HepG2 (cell line): Measurements from ENCODE around the gene STK32C. TPM values are rescaled to one million over a fixed set of nuclear protein-coding genes. Genes with fewer than 3 reads are reported as not detected.

Experiments
- ATAC-seq: fragments of 200-7000 bp; cut with Tn5 transposase; 3 replicates; pipeline ENCODE4 v1.9.1; 2020; ENCODE audit warnings: mild to moderate bottlenecking, moderate library complexity
- BruUV-seq: library from RNA; stranded (reverse); fragments of 400-500 nt; replicated peaks from 2 replicates; lab custom pipeline; 2021; lab: Mats Ljungman, UMichigan
- CTCF ChIA-PET: fragments of 300-600 bp; formaldehyde crosslinking; extraction: SDS; loops from one replicate; lab custom pipeline; 2021; ENCODE audit warnings: low total read pairs, inconsistent platforms, low intra/inter-chr PET ratio; lab: Yijun Ruan, JAX
- POLR2A ChIA-PET: fragments of 350-600 bp; sonication (Branson Sonifier 250); formaldehyde crosslinking; loops from one replicate; lab custom pipeline; 2020; ENCODE audit warnings: antibody characterized with exemption, inconsistent platforms; lab: Yijun Ruan, JAX
- DNase-seq: peaks from one replicate; pipeline ENCODE4 v3.0.0-alpha.2; 2015; ENCODE audit warnings: low spot score
- FAIRE-seq: peaks from 3 replicates; lab custom pipeline; 2011; peaks lifted over from hg19 to GRCh38; lab: Jason Lieb, UNC
- H2AFZ ChIP-seq: one replicate; pipeline ENCODE4 v1.6.1; 2011; ENCODE audit warnings: low read length, inconsistent platforms
- H3K27ac ChIP-seq: fragments of 300-600 bp; 3 replicates; pipeline ENCODE4 v1.8.0; 2011; ENCODE audit warnings: mixed run types, mild to moderate bottlenecking, mixed read lengths, low read length, inconsistent platforms; ENCODE audit not compliant: insufficient read depth; ENCODE audit errors: extremely low read length
- H3K27me3 ChIP-seq, 2 experiments: fragments of 200-600 bp in 1 of 2; 2 replicates in 1 of 2; 3 replicates in 1 of 2; pipeline versions ENCODE4 v1.6.0 to v1.8.0; 2011; ENCODE audit warnings: low read length in 2 of 2, mild to moderate bottlenecking in 2 of 2, moderate library complexity in 2 of 2, inconsistent platforms in 1 of 2; ENCODE audit not compliant: insufficient read depth in 2 of 2, control insufficient read depth in 1 of 2
- H3K36me3 ChIP-seq, 2 experiments: fragments of 200-600 bp in 1 of 2; replicated peaks in 1 of 2; 2 replicates in 1 of 2; 3 replicates in 1 of 2; pipeline versions ENCODE4 v1.5.1 to v1.8.0; 2011; ENCODE audit warnings: low read length in 2 of 2, inconsistent platforms in 1 of 2; ENCODE audit not compliant: insufficient read depth in 2 of 2, control insufficient read depth in 1 of 2
- H3K4me1 ChIP-seq: 2 replicates; pipeline ENCODE4 v1.5.1; 2012; ENCODE audit warnings: low read length, inconsistent platforms; ENCODE audit not compliant: insufficient read depth
- H3K4me2 ChIP-seq: 2 replicates; pipeline ENCODE4 v1.6.0; 2011; ENCODE audit warnings: low read depth, low read length, inconsistent platforms
- H3K4me3 ChIP-seq, 3 experiments: fragments of 200-600 bp in 1 of 3; sonication (generic), shearing (Covaris generic) in 1 of 3; replicated peaks in 1 of 3; 2 replicates each; pipeline ENCODE4 v1.5.1; 2011 to 2016; ENCODE audit warnings: low read length in 3 of 3, inconsistent platforms in 2 of 3, low read depth in 2 of 3, mild to moderate bottlenecking in 2 of 3, control low read depth in 1 of 3, mixed read lengths in 1 of 3; ENCODE audit not compliant: insufficient read depth in 1 of 3
- H3K79me2 ChIP-seq: one replicate; pipeline ENCODE4 v1.6.1; 2011; ENCODE audit warnings: low read length, inconsistent platforms; ENCODE audit not compliant: insufficient read depth
- H3K9ac ChIP-seq: 2 replicates; pipeline ENCODE4 v1.6.0; 2011; ENCODE audit warnings: mild to moderate bottlenecking, low read depth, low read length, inconsistent platforms; ENCODE audit not compliant: insufficient read depth
- H3K9me3 ChIP-seq: 2 replicates; pipeline ENCODE4 v1.5.1; 2012; ENCODE audit warnings: mild to moderate bottlenecking, low read length
- H4K20me1 ChIP-seq: 2 replicates; pipeline ENCODE4 v1.6.0; 2011; ENCODE audit warnings: inconsistent platforms, mild to moderate bottlenecking, low read length, moderate library complexity; ENCODE audit not compliant: insufficient read depth
- BRCA1 ChIP-seq: sonication (generic); formaldehyde crosslinking; IDR thresholded peaks from 2 replicates; pipeline ENCODE4 v1.4.0; 2020; ENCODE audit warnings: missing genetic modification reagents
- HMG20B ChIP-seq: conservative IDR thresholded peaks from 2 replicates; pipeline ENCODE4 v1.6.1; 2016; ENCODE audit warnings: missing genetic modification reagents, missing compliant biosample characterization
- JUN ChIP-seq: sonication (generic); formaldehyde crosslinking; IDR thresholded peaks from 2 replicates; pipeline ENCODE4 v1.4.0; 2020; ENCODE audit warnings: mild to moderate bottlenecking, missing genetic modification reagents
- MAFG ChIP-seq: sonication (generic); formaldehyde crosslinking; IDR thresholded peaks from 2 replicates; pipeline ENCODE4 v1.5.1; 2020; ENCODE audit warnings: mild to moderate bottlenecking, missing genetic modification reagents
- PAX8 ChIP-seq: sonication (generic); formaldehyde crosslinking; IDR thresholded peaks from 2 replicates; pipeline ENCODE4 v1.8.0; 2022; ENCODE audit warnings: mild to moderate bottlenecking, missing genetic modification reagents, borderline replicate concordance
- PHF21A ChIP-seq: sonication (generic); formaldehyde crosslinking; IDR thresholded peaks from 2 replicates; pipeline ENCODE4 v1.5.0; 2020; ENCODE audit warnings: mild to moderate bottlenecking, missing genetic modification reagents
- SIX4 ChIP-seq: sonication (generic); formaldehyde crosslinking; IDR thresholded peaks from 2 replicates; pipeline ENCODE4 v1.4.0; 2020; ENCODE audit warnings: missing genetic modification reagents
- ZFP41 ChIP-seq: sonication (generic); formaldehyde crosslinking; IDR thresholded peaks from 2 replicates; pipeline ENCODE4 v1.4.0; 2020; ENCODE audit warnings: mild to moderate bottlenecking, missing genetic modification reagents, borderline replicate concordance
- ZNF207 ChIP-seq: fragments of 450-650 bp; IDR thresholded peaks from 2 replicates; pipeline ENCODE4 v1.6.1; 2016; ENCODE audit warnings: antibody characterized with exemption, borderline replicate concordance
- ZNF468 ChIP-seq: sonication (generic); formaldehyde crosslinking; IDR thresholded peaks from 2 replicates; pipeline ENCODE4 v1.8.0; 2022; ENCODE audit warnings: mild to moderate bottlenecking, moderate library complexity, missing genetic modification reagents
- ZNF501 ChIP-seq: sonication (generic); formaldehyde crosslinking; IDR thresholded peaks from 2 replicates; pipeline ENCODE4 v1.5.1; 2020; ENCODE audit warnings: mild to moderate bottlenecking, moderate library complexity, missing genetic modification reagents
- ZNF567 ChIP-seq: sonication (generic); formaldehyde crosslinking; IDR thresholded peaks from 2 replicates; pipeline ENCODE4 v1.8.1; 2023; ENCODE audit warnings: mild to moderate bottlenecking, missing genetic modification reagents, borderline replicate concordance
- ZNF672 ChIP-seq: sonication (generic); formaldehyde crosslinking; IDR thresholded peaks from 2 replicates; pipeline ENCODE4 v1.8.1; 2022; ENCODE audit warnings: missing genetic modification reagents
- ZNF776 ChIP-seq: sonication (generic); formaldehyde crosslinking; IDR thresholded peaks from 2 replicates; pipeline ENCODE4 v1.4.0; 2020; ENCODE audit warnings: mild to moderate bottlenecking, missing genetic modification reagents
- WGBS: methylation state at CpG from one replicate; pipeline ENCODE4 v1.1.6; 2017; ENCODE audit warnings: low lambda C conversion rate; 5-methylcytosine and 5-hydroxymethylcytosine counted together
- in situ Hi-C: cut with HindIII; loops from 2 replicates; pipeline ENCODE4 v1.10.0; 2017; ENCODE audit warnings: low pct_unique_long_range_greater_than_20kb; ENCODE audit not compliant: extremely low pct_ligation_motif_present
- intact Hi-C: fragments of 100-400 bp; cut with micrococcal nuclease; formaldehyde crosslinking; loops from one replicate; pipeline ENCODE4 v1.10.0; 2022; ENCODE audit not compliant: unreplicated experiment
- polyA plus RNA-seq, 8 experiments: library from polyadenylated mRNA; depleted of rRNA in 3 of 8; stranded (reverse) in 7 of 8; unstranded in 1 of 8; fragments of >200 nt; fragmentation: Illumina TruSeq in 4 of 8; extraction: Trizol in 4 of 8; gene quantifications; 2 replicates each; pipeline versions ENCODE4 v1.2.1 to v1.2.3, GENCODE V29; 2011 to 2016; ENCODE audit warnings: low read depth in 4 of 8, missing spikeins in 1 of 8, mixed read lengths in 1 of 8; ENCODE audit not compliant: insufficient read depth in 1 of 8
- total RNA-seq, 5 experiments: library from RNA; depleted of rRNA; stranded (reverse); fragments of >200 nt; fragmentation: Illumina TruSeq; extraction: Trizol; gene quantifications; 2 replicates each; pipeline ENCODE4 v1.2.3, GENCODE V29; 2016; ENCODE audit warnings: low read depth in 1 of 5
- TF ChIP-seq, protein P1 (sequence below): sonication (generic); formaldehyde crosslinking; IDR thresholded peaks from 2 replicates; pipeline ENCODE4 v1.5.0; 2020; ENCODE audit warnings: missing genetic modification reagents
- TF ChIP-seq, protein P2 (sequence below): sonication (generic); formaldehyde crosslinking; IDR thresholded peaks from 2 replicates; pipeline ENCODE4 v1.4.0; 2020; ENCODE audit warnings: missing genetic modification reagents, mild to moderate bottlenecking, borderline replicate concordance

Gene STK32C
- total and polyA plus RNA-seq, 2 of the 13 experiments (the other 11 are each of a cell fraction or from before 2014, with no cell fraction given): 10.9 to 19.4 TPM

- ATAC-seq: no peak
- no TSS peak for BruUV-seq
- no peak for FAIRE-seq
- Histone ChIP-seq H3K36me3 (no peaks in the 10 kb centered on the region), H3K4me3 (no peak overlapping the region), H3K9ac (no peak overlapping the region), H3K79me2 (no peaks in the 10 kb centered on the region), H2AFZ (no peak overlapping the region), H3K9me3 (no peaks in the 10 kb centered on the region), H3K27ac (no peak overlapping the region), H3K4me2 (no peak overlapping the region), H4K20me1 (no peaks in the 10 kb centered on the region), H3K4me1 (peaks cover 6% of the 10 kb centered on the region), H3K27me3 (no peaks in the 10 kb centered on the region)
- in situ Hi-C loops (no loop called here), intact Hi-C loops (no loop called here)
- no CpG with 5 or more reads among the region's 11 CpGs for WGBS
- no peak for DNase-seq
- CTCF ChIA-PET: no interaction called here
- TF ChIP-seq HMG20B (CRISPR knock-in tag) (no peak), ZNF207 (no peak), ZNF468 (CRISPR knock-in tag) (no peak), ZNF776 (CRISPR knock-in tag) (no peak), ZNF567 (CRISPR knock-in tag) (no peak), PAX8 (no peak), PHF21A (CRISPR knock-in tag) (no peak), JUN (CRISPR knock-in tag) (no peak), BRCA1 (CRISPR knock-in tag) (no peak), SIX4 (no peak), ZFP41 (no peak), MAFG (CRISPR knock-in tag) (no peak), ZNF501 (no peak), ZNF672 (CRISPR knock-in tag) (no peak)
- TF ChIP-seq, protein P1, sequence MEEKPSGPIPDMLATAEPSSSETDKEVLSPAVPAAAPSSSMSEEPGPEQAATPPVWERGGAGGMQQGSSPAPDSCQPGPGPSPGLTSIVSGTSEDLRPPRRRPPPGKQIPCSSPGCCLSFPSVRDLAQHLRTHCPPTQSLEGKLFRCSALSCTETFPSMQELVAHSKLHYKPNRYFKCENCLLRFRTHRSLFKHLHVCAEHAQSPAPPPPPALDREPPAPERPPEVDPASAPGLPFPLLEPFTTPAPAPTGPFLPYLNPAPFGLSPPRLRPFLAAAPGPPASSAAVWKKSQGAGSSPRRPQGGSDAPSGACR: no peak
- TF ChIP-seq, protein P2, sequence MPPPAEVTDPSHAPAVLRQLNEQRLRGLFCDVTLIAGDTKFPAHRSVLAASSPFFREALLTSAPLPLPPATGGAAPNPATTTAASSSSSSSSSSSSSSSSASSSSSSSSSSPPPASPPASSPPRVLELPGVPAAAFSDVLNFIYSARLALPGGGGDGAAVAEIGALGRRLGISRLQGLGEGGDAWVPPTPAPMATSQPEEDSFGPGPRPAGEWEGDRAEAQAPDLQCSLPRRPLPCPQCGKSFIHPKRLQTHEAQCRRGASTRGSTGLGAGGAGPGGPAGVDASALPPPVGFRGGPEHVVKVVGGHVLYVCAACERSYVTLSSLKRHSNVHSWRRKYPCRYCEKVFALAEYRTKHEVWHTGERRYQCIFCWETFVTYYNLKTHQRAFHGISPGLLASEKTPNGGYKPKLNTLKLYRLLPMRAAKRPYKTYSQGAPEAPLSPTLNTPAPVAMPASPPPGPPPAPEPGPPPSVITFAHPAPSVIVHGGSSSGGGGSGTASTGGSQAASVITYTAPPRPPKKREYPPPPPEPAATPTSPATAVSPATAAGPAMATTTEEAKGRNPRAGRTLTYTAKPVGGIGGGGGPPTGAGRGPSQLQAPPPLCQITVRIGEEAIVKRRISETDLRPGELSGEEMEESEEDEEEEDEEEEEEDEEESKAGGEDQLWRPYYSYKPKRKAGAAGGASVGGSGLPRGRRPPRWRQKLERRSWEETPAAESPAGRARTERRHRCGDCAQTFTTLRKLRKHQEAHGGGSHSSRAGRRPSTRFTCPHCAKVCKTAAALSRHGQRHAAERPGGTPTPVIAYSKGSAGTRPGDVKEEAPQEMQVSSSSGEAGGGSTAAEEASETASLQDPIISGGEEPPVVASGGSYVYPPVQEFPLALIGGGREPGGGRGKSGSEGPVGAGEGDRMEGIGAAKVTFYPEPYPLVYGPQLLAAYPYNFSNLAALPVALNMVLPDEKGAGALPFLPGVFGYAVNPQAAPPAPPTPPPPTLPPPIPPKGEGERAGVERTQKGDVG (CRISPR knock-in tag): no peak
- POLR2A ChIA-PET: interaction anchor here (0.6 kb wide), 1 partner anchor 145 kb away, joined by 4 read pairs; no protein-coding TSS in a partner anchor
Observed at GRCh38 chr10:132350391-132350790, 42.6 kb upstream of the STK32C start.
